HG03159 (cell line): ENCODE data around the gene ERBIN.
"Not testable (repeated sequence)": the region's sequence is repeated elsewhere in the genome, so short reads cannot be mapped to it uniquely, and the experiment has no call there.

Source experiments
- ATAC-seq: cut with Tn5 transposase; IDR thresholded peaks from one replicate; pipeline ENCODE4 v1.9.1; 2021; ENCODE audit warnings: mild to moderate bottlenecking, moderate library complexity; ENCODE audit not compliant: unreplicated experiment

ERBIN gene

DNA sequence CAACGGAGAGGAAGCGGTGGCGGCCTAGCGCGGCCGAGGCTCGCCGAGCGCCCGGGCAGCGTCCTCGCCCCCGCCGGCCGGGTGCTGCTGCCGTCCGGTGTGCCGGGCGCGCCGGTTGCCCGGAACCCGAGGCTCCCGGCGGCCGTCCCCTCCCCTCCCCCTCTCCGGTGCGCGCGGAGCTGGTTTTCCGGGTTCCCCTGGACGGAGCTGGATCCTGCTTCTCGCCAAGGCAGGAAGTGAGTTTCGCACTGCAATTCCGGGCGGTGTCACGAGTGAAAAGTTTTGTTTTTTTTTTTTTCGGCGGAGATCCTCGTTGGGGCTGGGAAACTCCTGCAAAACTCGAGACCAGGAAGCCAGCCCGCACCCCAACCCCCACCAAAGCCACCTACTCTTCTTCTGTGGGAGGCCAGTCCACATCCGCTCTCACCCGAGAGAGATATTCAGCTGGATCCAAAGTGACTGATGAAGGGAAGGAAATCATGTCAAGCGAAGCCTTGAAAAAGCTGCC lies at the start of gene ERBIN:
Gene ERBIN, plus strand, starts transcription at position 300 of the 508 bp plus-strand sequence. CDS start 66,144 bp downstream, outside the sequence.
- peak; percentile 17 for ATAC-seq

- ATAC-seq: no peak
These were observed 49.4 kb upstream of the ERBIN start for GRCh38 chr5:65876970-65877369.

GRCh38 chr5:65879668-65880256 lies 46.6 kb upstream of the ERBIN start:
- not testable (repeated sequence) for ATAC-seq

- ATAC-seq: no peak
These were observed 45.8 kb upstream of the ERBIN start for GRCh38 chr5:65880496-65881072.

DNA sequence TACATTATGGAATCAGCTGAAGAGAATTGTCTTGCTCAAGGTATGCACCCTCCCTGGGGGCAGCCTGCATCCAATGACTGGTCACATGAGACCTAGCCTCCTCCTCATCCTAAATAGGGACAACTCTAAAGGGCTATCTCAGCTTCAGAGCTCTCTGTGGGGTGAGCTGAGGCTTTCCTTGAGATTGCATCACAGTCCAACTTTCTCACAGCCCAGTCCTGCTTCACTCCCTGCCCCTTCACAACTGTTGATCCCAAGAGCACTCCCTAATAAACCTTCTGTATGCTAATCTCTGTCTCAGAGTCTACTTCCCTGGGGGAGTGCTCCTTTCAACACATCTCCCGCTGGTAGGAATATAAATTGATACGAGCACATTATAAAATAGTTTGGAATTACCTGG lies 44.1 kb upstream of the ERBIN start:
- ATAC-seq: no peak

DNA sequence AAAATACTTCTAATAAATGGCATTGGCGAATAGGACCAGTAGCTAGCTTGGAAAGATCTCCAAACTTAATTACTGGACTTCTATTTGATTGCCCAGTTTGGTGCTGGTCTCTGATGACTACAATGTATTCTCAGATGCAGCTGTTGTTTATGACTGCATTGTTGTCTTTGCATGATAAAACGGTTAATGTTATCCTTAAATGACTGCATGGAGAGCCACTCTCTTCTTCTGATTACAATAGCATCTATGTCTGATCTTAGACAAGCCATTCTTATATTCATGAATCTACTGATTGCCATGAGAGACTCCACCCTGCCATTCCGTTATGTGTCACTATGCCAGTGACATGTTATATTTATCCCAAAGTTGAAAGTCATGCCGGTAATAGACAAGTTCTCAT lies 42.9 kb upstream of the ERBIN start:
- ATAC-seq: no peak

DNA sequence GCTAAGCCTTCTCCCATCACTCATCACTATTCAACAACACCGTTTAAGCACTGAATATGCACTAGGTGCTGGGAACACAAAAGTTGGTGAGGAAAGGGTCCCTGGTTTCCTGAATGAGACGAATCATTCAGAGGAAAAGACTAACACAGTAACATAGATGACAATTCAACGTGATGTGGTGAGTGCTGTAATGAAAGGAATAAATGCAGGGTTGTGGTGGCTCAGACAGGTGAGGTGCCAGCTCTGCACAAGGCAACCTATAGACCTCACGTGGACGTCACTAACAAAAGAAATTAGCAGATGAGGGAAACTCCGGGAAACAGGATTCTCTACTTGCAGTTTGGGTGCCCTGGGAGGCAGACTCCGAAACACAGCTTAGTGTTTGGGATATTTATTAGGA lies 40.0 kb upstream of the ERBIN start:
- no peak for ATAC-seq

- ATAC-seq: not testable (repeated sequence)
These were observed 34.4 kb upstream of the ERBIN start for GRCh38 chr5:65892024-65892423.

- no peak for ATAC-seq
These were observed 33.6 kb upstream of the ERBIN start for GRCh38 chr5:65892801-65893200.

DNA sequence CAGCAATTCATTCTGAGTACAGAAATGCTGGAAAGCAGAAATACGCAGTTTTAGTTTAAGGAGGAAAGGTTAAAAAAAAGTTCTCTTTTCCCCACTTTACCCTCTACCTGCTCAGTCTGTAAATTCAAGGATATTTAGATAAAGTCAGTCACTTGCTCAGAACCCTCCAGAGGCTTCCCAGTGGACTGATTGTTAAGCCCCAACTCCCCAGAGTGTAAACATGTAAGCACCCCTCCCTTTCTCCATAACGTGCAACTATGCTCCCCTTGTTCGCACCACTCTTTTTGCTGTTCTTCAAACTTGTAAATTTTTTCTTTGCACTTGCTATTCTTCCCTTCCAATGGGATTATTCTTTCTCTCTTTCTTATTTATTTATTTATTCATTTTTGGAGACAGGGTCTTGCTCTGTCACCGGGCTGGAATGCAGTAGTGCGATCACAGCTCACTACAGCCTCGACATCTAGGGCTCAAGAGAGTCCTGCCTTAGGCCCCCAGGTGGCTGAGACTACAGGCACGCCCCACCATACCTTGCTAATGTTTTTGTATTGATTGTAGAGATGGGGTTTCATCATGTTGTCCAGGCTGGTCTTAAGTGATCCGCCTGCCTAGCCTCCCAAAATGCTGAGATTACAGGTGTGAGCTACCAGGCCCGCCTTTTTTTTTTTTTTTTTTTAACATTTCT lies 32.5 kb upstream of the ERBIN start:
- ATAC-seq: no peak

GRCh38 chr5:65895891-65896290 lies 30.5 kb upstream of the ERBIN start:
- ATAC-seq: no peak

GRCh38 chr5:65900746-65901145 lies 25.6 kb upstream of the ERBIN start:
- ATAC-seq: no peak

DNA sequence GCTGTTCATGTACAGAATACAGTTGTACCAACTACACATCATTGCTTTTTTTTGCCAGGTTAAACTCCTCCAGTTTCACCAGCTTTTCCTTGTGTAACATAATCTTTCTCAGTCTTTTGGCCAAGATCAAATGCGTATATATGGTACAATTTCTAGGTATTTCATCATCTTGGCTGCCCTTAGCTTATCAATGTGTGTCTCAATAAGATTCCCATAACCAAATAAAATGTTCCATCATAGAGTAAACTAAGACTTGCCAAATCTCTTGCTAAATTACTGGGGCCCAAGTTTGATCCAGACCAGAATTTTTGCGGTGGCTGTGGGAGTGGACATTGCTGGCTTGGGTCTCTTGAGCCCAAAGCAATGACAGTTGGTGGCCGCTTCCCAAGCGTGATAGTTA lies 24.3 kb upstream of the ERBIN start:
- no peak for ATAC-seq

DNA sequence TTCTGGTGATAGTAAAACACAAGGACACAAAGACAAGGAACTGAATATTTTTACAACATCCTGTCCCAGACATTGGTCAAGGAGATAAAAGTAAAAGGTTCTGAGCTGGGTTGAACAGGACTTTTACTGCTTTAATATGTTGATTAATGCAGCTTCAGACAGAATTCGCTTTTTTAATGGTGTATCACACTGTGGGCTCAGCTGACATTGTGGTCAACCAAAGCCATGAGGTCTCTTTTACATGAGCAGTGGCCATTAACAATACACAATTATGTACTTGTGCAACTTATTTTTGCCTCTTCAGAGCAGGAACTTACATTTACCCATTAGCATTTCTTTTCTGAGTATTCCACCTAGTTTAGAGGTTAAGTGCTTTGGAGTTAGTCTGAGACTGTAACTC lies 22.8 kb upstream of the ERBIN start:
- ATAC-seq: no peak

DNA sequence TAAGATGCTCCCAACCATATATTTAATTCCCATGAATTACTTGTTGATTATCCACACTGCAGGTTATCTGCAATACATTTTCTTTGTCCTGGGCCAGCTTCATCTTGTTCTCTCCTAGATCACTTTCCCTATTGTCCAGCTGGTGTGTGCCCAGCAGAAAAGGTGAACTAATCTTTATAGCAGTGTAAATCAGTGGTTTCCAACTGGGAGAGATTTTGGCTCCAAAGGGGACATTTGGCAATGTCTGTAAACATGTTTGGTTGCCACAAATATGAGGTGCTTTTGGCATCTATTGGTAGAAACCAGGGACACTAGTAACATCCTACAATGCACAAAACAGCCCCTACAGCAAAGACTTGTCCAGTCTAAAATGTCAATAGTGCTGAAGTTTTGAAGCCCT lies 20.1 kb upstream of the ERBIN start:
- no peak for ATAC-seq

GRCh38 chr5:65907135-65907534 lies 19.2 kb upstream of the ERBIN start:
- ATAC-seq: no peak

GRCh38 chr5:65910711-65911110 lies 15.7 kb upstream of the ERBIN start:
- no peak for ATAC-seq

GRCh38 chr5:65912311-65912710 lies 14.1 kb upstream of the ERBIN start:
- no peak for ATAC-seq

- no peak for ATAC-seq
These were observed 12.9 kb upstream of the ERBIN start for GRCh38 chr5:65913519-65913918.

DNA sequence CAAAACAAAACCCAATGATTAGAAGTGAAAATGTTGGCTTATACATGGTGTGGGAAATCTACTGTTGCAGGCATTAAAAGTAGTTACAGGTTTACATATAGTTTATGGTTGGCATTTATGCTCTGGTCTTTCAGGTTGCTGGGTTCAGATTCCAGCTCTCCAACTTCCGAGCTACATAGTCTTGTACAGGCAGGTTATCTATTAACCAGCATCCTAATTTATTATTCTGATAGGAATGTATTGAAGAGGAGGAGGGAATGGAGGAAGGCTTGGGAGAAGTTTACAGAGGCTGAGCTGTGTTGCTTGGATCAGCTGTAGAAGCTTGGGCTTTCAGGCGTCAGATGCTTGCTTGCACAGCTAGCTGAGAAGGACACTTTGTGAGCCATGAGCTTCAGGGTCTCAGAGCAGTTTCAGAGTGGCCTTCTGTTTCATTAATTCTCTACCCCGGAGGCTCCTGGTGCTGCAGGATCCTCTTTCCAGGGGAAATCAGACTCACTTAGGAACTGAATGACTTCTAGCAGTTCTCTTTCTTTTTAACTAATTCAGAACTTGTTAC lies 11.7 kb upstream of the ERBIN start:
- no peak for ATAC-seq

- not testable (repeated sequence) for ATAC-seq
These were observed 10.7 kb upstream of the ERBIN start for GRCh38 chr5:65915661-65916060.

GRCh38 chr5:65916066-65916465 lies 10.3 kb upstream of the ERBIN start:
- ATAC-seq: no peak
